ENCODE data around the gene ELF5. TPM values are rescaled to one million over a fixed set of nuclear protein-coding genes. Genes with fewer than 3 reads are reported as not detected.
A peak's percentile ranks its signal among the peaks of the same experiment; 100 is the strongest.

ELF5 gene
- total RNA-seq, 1 donor from 2014 or later: not detected

DNA sequence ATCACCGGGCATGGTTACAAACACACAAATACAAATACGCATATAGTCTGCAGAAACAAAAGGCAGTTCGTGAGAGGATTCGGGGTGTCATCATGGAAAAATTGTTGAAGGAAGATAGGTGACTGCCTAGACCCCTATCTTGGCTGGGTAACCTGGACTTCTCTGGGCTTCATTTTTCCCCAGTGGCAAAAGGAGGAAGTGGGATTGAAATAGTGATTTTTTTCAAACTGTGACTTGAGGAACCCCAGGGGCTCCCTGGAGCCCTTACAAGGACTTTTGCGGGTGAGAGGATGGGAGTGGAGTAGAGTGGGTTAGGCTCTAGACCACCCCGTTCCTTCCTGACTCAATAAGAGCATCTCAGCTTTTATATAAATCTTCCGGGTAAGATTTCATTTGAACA lies 1.0 kb upstream of the ELF5 start:
- TF ChIP-seq, protein P1, sequence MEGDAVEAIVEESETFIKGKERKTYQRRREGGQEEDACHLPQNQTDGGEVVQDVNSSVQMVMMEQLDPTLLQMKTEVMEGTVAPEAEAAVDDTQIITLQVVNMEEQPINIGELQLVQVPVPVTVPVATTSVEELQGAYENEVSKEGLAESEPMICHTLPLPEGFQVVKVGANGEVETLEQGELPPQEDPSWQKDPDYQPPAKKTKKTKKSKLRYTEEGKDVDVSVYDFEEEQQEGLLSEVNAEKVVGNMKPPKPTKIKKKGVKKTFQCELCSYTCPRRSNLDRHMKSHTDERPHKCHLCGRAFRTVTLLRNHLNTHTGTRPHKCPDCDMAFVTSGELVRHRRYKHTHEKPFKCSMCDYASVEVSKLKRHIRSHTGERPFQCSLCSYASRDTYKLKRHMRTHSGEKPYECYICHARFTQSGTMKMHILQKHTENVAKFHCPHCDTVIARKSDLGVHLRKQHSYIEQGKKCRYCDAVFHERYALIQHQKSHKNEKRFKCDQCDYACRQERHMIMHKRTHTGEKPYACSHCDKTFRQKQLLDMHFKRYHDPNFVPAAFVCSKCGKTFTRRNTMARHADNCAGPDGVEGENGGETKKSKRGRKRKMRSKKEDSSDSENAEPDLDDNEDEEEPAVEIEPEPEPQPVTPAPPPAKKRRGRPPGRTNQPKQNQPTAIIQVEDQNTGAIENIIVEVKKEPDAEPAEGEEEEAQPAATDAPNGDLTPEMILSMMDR (conservative IDR thresholded peaks at IDR 0.05; ENCODE audit: low read depth, low read length): no peak
- DNase-seq (ENCODE audit: low read depth): no peak
- H3K4me3 ChIP-seq (ENCODE audit: low read depth, low read length): no peak overlapping the region

DNA sequence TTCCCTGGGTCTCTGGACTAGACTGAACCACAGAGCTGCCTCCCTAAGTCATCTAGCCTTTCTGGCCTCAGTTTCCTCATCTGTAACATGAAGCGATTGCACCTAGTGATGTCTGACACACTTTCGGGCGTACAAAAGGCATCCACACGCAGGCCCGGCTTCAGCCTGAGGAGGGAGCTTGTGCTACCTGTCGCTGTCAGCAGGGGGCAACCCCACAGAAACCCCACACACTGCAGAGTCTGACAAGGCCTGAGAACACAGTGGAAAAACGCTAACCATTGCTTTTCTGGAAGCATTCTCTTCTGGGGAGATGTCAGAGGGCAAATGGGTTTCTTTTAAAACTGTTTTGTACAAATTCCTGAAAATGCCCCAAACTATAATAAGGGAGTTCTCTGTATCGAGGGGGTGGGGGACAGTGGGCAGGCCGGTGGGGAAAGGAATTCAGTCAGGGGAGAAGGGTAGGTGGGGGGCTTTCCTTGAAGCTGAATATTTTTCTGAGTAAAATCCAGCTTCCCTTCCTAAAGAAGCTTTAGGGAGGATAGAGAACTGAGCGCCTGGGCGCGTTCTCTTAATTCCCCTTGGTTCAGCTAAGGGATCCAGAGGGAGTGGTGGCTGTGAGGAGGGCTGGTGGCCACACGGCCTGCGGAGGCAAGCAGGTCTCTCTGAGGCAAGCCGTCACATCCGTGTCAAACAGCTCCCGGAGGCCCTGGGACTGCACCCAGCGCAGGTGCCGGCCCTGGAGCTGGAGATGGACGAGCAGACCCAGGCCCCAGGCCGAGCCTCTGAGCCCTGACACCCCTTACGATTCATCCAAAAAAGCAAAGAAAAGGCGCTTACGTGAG lies 533 bp downstream of the ELF5 start:
- DNase-seq (ENCODE audit: low read depth): no peak
- TF ChIP-seq, protein P1 (conservative IDR thresholded peaks at IDR 0.05; ENCODE audit: low read depth, low read length): peak; percentile 89

GRCh38 chr11:34510673-34511072 lies 2.9 kb downstream of the ELF5 start:
- no peak overlapping the region for H3K4me3 ChIP-seq (ENCODE audit: low read depth, low read length)
- no peak for DNase-seq (ENCODE audit: low read depth)
- TF ChIP-seq, protein P1 (conservative IDR thresholded peaks at IDR 0.05; ENCODE audit: low read depth, low read length): no peak

More for the DNA sequence above, 533 bp downstream of the ELF5 start:
- no peak overlapping the region for H3K4me3 ChIP-seq (ENCODE audit: low read depth, low read length)

DNA sequence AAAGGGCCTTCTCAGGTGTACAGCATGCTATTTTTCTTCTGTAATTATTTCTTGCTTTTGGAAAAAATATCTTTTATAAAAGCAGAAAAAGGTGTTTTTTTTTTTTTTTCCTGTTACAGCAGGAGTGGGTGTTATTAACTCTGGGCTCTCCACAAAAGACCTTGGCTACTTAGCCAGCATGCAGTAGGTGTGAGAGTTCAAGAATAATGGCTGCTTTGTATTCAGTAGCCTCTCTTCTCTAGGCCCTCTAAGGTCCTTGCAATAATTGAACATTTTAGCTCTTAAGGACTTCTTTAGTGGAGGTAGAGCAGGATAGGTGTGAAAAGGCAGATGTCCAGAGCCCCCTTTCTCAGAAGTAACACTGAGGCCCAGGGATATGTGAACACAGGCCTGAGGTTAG lies 3.4 kb downstream of the ELF5 start:
- H3K4me3 ChIP-seq (ENCODE audit: low read depth, low read length): no peak overlapping the region
- DNase-seq (ENCODE audit: low read depth): no peak
- TF ChIP-seq, protein P1 (conservative IDR thresholded peaks at IDR 0.05; ENCODE audit: low read depth, low read length): no peak

- no peak overlapping the region for H3K4me3 ChIP-seq (ENCODE audit: low read depth, low read length)
- TF ChIP-seq, protein P1 (conservative IDR thresholded peaks at IDR 0.05; ENCODE audit: low read depth, low read length): no peak
- DNase-seq (ENCODE audit: low read depth): no peak
Observed at GRCh38 chr11:34509336-34509876, 4.2 kb downstream of the ELF5 start.

DNA sequence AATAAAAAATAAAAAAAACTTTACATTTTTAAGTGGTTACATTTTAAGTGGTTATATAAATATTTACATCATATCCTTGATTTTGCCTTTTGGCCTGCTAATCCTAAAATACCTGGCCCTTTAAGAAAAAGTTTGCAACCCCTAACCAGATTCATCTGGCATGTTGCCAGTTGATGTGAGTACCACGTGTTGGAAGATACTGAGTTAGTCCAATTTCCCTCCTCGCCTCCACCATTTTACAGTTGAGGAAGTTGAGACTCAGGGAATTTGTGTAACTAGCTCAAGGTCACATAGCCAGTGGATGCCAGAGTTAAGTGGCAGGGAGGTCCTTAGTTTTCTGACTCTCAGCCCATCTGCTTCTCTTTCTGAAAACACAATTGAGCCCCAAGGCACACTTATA lies 5.1 kb downstream of the ELF5 start:
- no peak for DNase-seq (ENCODE audit: low read depth)
- no peak overlapping the region for H3K4me3 ChIP-seq (ENCODE audit: low read depth, low read length)
- TF ChIP-seq, protein P1 (conservative IDR thresholded peaks at IDR 0.05; ENCODE audit: low read depth, low read length): no peak
